RCC 7860 (cell line): Measurements from ENCODE around the gene SNED1.
"Not testable (repeated sequence)": the region's sequence is repeated elsewhere in the genome, so short reads cannot be mapped to it uniquely, and the experiment has no call there.

Source experiments
- DNase-seq: peaks from one replicate; pipeline ENCODE4 v3.0.0-alpha.2; 2015; ENCODE audit warnings: low spot score
- FAIRE-seq: peaks from 2 replicates; lab custom pipeline; 2012; peaks lifted over from hg19 to GRCh38; lab: Jason Lieb, UNC

Gene SNED1

GRCh38 chr2:240972201-240972600 lies 26.2 kb upstream of the SNED1 start:
- DNase-seq (no peak), FAIRE-seq (no peak)

DNA sequence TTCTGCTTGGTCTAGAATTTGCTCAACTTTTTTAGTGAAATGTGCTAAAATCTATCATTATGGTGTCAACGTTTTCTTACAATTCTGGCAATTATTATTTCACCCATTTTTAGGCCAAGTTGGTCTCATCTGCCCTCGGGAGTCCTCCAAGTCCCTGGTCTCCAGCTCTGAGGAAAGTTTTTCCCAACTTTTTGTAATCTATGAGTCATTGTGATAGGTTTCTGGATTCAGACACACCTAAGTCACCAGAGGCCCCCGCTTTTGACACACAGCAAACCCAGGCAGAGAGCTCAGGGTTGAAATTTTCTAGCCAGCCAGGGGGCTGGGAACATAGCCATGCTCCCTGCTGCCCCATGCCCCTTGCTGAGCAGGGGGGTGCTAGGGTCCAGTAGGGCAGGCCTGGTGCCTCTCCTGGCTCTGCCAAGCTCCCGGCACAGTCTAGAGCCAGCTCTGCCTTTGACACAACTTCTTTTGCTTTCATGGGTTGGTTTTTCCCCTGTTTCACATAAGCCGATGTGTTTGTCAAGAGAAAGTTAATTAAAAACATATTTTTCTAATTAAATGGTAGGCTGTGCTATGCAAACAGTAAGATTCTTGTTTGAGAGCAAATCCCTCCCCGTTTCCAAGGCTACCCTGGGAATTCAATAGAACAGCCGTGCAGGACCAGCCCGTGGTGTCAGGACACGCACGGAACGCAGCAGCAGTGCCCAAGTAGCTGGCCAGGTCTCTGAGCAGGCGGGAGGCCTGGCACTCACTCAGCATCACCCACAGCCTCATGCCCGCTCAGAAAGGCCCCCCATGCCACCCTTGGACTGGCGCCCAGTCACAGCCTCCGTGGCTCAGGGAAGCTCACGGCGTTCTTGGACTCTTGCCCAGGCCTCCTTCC lies 25.5 kb upstream of the SNED1 start:
- FAIRE-seq (no peak), DNase-seq (no peak)

- FAIRE-seq (no peak), DNase-seq (no peak)
These were observed 23.4 kb upstream of the SNED1 start for GRCh38 chr2:240974771-240975572.

GRCh38 chr2:240975903-240976302 lies 22.5 kb upstream of the SNED1 start:
- FAIRE-seq, DNase-seq: not testable (repeated sequence)

DNA sequence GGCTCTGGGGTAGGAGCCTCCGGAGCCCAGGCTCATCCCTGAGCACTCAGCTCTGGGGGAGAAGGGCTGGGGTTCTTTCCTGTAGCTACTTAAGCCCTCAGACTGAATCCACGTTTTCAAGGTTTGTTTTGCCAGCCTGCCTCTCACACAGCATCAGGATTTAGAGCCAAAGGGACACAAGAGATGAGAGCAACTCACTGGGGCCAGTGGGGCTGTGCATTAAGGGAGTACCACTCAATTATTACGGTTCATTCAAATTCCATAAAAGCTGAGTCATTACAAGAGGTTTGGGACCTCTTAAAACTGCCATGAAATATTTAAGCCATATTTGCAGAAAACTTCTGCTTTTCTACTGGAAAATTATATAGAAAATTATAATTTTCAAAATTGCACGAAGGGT lies 17.1 kb upstream of the SNED1 start:
- DNase-seq (no peak), FAIRE-seq (no peak)

DNA sequence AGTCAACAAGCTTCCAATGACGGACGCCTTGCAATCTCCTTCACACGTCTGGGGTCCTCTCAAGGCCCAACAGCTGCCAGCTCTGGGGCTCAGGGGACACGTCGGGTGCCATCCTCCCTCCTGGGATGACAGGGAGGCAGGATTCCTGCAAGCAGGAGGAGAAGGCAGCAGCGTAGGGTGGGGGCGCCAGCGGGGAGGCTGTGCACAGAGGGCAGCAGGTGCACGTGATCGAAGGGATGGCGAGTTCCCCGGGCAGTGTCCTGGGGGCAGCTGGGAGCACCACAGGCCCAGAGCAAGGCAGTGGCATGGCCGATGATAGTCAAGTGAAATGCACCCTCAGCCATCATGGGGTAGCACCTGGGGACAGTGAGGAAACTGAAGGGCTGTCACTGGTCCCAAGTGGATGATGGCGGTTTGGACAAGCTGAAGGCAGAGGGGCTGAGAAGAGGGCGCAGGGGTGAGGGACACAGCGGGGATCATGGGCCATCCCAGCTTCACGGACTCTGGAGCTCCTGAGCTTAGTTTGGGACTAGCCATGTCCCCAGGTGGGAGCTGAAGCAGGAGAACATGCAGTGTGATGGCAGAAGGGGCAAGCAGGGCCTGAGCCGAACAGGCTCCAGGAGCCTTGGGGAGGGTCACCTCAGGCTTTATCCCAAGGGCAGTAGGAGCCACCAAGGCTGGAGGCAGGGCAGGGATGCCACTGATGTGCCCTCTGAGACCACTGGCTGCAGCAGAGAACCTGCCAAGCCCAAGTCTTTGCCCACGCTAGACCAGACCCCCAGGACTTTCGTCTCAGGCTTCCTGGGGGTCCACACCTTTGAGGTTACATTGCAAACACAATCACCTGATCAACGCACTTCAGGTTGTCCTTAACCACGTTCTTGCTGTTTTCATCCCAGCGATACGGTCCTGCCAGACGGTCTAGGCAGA lies 16.3 kb upstream of the SNED1 start:
- FAIRE-seq (no peak), DNase-seq (no peak)

GRCh38 chr2:240982821-240983281 lies 15.6 kb upstream of the SNED1 start:
- FAIRE-seq (no peak), DNase-seq (no peak)

DNA sequence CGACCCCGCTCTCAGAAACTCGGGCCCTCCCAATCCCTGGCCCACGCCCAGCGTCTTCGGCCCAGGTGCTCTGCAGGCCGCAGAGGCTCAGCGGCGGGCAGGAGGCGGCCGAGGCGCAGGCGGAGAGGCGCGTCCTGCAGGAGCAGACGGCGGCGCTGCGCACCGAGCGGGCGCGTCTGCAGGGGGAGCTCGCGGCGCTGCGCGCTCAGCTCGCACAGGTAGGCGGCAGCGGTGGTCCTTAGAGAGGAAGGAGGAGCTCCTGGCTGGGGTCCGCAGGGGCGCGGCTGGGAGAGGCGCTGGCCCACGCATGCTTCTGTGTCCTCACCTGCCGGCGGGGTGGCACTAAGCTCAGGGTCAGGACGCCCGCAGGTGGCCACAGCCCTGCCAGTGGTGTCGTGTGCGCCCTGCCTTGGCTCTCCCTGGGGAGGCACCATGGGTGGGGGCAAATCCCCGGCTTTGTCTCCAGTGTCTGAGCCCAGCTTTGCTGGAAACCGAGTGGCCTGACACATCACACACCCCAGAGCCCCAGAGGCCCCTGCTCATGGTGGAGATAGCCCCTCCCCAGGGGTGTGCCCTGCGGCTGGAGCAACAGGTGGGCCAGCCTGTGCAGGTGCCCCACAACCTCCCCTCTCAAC lies 14.9 kb upstream of the SNED1 start:
- FAIRE-seq (no peak), DNase-seq (no peak)

GRCh38 chr2:240983996-240984498 lies 14.4 kb upstream of the SNED1 start:
- FAIRE-seq = no peak
- DNase-seq = no peak

GRCh38 chr2:240985881-240986786 lies 12.3 kb upstream of the SNED1 start:
- FAIRE-seq (no peak), DNase-seq (no peak)

DNA sequence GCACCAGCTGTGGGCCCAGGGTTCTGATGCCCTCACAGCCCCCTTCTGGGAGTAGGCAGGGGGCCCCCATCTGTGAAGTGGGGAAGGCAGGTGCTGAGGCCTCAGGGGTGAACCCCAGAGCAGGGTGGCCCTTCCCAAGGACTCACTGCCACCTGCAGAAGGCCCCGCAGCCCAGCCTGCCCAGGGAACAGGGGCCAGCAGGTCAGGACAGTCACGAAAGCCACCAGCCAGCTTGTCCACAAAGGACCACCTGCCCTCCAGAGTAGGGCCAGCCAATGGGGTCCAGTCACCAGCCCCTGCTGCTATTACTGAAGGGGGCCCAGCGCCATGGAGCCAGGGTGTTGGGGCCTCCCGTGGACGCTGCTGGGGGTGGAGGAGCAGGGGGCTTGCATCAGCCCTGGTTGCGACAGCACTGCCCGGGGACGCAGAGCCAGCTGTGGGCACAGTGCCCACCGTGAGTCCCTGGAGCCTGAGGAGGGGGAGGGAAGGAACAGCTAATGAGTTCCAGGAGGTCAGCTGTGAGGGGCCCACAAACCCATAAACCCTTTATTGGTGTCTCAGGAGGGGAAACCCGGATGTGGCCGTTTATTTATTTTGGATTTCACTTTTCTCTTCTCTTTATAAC lies 11.5 kb upstream of the SNED1 start:
- FAIRE-seq (no peak), DNase-seq (no peak)

GRCh38 chr2:240987588-240987987 lies 10.8 kb upstream of the SNED1 start:
- DNase-seq (no peak), FAIRE-seq (no peak)

GRCh38 chr2:240988146-240988545 lies 10.3 kb upstream of the SNED1 start:
- FAIRE-seq (no peak), DNase-seq (no peak)

DNA sequence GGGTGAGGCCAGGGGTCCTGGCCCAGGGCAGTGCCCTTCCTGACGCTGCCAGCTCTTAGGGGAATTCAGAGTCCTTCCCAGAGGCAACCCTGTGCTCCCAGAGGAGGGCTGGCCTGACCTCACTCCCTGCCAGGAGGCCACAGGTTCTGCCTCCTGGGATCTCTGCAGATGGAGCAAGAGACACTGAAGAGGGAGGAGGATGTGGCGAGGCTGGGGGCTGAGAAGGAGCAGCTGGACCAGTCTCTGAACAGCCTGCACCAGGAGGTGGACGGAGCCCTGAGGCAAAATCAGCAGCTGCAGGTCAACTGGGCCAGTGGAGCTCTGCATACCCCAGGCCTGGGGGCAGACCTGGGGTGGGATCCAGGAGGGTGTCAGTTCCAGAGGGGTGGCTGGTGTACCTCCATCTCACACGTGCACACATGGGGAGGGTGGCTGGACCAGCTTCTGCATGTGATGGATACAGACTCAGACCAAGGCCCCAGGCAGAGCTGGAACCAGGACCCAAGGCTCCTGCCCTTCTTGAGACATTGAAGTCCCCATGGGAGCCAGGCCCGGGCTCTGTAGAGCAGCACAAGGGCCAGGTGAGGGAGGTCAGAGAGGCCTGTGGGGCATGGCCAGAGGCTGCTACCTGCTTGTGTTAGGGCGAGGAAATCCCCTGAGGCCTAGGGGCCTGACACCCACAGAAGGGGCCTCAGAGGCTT lies 9.7 kb upstream of the SNED1 start:
- FAIRE-seq (no peak), DNase-seq (no peak)

DNA sequence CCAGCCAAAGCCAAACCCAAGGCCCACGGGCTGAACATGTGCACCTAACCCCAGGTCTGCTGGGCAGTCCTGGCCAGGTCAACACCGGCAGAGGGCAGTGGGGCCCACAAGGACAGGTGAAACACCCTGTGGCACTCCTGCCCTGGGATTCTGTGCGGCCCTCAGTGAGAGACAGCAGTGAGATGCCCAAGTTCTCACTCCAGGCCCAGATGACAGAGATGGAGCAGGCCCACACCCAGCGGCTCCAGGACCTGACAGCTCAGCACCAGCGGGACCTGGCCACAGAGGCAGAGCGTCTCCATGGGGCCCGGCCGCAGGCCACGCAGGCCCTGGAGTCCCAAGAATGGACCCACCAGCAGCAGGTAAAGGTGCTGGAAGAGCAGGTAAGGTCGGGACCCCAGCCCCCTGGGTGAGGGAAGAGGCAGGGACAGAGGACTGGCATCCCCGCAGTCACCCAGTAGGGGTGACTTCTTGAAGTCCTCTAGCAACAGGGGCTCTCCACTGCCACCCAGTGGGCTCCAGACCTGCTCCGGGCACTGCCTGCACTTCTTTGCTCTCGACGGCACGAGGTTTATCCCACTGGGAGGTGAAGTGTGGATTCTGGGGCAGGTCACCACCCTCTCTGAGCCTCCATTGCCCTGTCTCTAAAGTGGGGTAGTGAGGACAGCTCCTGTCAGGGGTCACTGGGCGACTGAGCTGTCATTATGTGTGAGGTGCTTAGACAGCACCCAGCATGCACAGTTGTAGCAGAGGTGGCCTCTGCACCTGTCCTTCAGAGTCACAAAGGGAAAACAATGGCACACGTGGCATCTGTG lies 8.8 kb upstream of the SNED1 start:
- no peak for FAIRE-seq

DNA sequence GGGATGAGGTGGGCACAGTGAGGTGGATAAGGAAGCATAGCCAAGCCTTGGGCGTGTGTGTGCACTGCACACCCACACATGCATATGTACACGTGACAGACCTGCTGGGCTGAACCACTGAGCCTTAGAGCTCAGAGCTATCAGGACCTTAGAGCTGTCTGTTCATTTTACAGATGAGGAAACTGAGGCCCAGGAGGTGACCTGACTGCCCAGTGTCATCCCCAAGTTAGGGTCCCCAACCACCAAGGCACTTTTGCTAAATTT lies 8.2 kb upstream of the SNED1 start:
- FAIRE-seq (no peak), DNase-seq (no peak)

More for the DNA sequence above, 8.8 kb upstream of the SNED1 start:
- DNase-seq = no peak

GRCh38 chr2:240990726-240991377 lies 7.6 kb upstream of the SNED1 start:
- no peak for FAIRE-seq
- no peak for DNase-seq
